ENCODE data around the gene C6orf89.

Gene C6orf89

DNA sequence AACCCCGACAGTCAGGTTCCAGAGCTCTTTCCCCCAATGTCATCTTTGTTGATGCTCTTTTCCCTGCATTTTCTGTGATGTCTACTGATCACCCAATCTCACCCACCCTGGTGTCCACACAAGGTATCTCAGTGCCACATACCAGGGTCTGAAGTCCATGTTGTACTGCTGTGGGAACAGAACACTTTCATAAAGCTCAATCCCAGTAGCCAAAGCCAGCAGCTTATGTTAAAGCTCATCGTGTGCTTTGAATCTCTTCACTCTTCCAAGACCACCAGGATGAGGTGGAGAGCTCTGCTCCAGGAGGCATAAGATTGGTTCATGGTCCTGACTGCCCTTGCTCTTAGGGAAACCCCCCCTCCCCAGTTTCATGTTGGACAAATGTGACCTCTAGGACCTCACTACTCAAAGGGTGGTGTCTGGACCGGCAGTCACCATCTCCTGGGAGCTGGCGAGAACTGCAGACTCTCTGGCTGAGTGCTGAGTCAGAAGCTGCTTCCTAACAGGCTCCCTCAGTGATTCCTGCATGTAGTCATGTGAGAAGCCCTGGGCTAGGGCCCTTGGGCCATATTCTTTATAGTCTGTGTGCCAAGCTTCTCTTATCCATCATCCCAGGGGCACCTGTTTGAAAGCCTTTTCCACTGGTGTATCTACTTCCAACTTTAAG, 33.1 kb upstream of the C6orf89 start:
- DNase-seq = no peak

DNA sequence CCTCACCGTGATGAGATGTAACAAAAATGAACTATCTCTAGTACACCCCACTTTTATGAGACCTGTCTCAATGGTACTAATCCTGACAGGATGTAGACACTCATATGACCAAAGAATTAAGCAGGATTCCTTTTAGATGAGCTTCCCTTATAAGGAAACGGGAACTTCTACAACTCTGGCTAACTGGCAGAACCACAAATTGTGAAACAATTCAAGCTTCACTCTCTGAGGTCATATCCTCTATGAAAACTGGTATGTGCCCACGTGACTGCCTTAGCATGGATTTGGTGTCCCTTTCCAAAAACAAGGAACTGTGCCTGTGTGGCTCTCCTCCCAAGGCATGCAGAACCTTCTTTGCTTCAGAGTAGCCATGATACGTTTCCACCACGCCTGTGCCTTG, 32.4 kb upstream of the C6orf89 start:
- no peak for DNase-seq

GRCh38 chr6:36855750-36856149, 30.0 kb upstream of the C6orf89 start:
- DNase-seq = no peak

GRCh38 chr6:36856277-36856676, 29.5 kb upstream of the C6orf89 start:
- no peak for DNase-seq

- no peak for DNase-seq
These were observed 28.4 kb upstream of the C6orf89 start for GRCh38 chr6:36857325-36857724.

GRCh38 chr6:36858407-36858981, 27.3 kb upstream of the C6orf89 start:
- no peak for DNase-seq

DNA sequence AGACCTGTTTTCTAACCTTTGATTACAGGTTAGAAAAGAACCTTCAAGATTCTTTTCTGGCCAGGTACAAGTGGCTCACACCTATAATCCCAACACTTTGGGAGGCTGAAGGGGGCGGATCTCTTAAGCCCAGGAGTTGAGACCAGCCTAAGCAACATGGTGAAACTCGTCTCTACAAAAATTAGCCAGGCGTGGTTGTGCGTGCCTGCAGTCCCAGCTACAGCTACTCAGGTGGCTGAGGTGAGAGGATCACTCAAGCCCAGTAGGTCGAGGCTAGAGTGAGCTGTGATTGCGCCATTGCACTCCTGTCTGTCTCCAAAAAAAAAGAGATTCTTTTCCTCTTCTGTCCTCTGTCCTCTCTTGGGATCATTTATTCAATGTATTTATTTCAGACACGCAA, 25.6 kb upstream of the C6orf89 start:
- DNase-seq = no peak

- DNase-seq = no peak
These were observed 23.4 kb upstream of the C6orf89 start for GRCh38 chr6:36862164-36862847.

DNA sequence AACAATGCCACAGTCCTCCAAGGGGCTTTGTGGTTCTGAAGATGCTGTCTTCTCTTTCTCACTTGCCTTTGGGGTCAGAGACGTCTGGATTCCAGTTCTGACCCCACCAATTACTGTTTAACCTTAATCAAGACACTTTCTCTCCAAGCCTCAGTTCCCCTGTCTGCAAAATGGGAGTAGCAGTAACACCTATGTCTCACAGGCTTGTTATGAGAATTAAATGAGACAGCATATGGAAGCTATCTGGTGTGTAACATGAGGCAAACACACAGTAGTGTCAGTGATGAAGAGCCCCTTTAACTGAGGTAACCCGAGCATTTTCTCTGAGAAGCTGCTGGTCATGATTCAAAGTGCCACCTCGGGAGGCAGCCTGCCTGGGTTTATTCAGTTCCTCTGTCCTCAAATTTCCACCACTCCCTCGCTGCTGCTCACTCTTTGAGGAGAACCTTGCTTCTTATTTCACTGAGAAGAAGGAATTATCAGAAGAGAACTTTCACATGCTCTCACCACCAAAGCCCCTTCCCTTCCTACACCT, 22.8 kb upstream of the C6orf89 start:
- DNase-seq = no peak

DNA sequence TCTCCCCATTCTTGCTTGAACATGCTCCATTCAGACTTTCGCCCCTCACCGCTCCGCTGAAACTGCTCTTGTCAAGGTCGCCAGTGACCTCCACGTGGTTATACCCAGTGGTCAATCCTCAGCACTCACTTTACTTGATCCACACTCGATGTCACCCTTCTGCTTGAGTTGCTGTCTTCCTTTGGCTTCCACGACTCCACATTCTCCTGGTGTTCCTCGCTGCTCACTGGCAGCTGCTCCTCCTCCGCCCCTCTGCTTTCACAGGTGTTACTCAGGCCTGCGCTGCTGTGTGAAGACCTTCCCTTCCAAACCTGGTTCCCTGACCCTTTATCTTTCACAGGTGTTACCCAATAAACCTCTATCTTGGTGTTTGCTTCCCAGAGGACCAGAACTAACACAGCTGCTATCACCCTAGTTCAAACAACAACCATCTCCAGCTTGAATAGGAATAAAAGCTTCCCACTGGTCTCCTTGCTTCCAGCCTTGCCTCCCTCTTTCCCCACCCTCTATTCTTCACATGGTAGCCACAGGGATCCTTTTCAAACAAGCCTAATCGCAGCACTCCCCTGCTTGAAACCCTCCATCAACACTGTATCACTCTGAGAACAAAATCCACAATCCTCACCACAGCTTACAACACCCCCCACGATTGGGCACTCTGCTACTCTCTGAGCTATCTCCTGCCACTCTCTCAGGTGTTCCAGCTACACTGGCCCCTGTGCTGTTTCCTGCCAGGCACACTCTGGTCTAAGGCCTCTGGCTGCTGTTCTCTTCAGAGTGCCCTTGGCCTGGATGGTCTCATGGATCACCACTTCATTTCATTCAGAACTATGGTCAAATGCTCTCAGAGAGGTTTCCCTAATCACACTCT, 21.8 kb upstream of the C6orf89 start:
- no peak for DNase-seq

DNA sequence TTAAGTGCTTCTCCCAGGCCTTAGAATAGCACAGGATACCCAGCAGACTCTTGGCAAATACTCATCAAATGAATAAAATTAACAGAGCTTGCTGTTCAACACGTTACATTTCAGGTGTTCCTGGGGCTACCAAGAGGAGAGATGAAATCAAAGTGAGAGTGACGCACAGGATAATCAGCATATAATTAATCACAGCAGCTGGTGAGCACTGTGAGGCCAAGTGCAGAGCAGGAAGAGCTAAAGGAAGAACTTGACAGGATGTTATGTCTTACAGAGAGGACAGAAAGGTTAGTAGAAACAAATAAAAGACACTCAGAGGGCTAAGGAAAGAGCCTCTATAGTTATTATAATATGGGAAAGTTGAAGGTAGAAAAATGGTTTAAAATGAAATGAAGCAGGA, 19.9 kb upstream of the C6orf89 start:
- no peak for DNase-seq

- no peak for DNase-seq
These were observed 18.1 kb upstream of the C6orf89 start for GRCh38 chr6:36867471-36868224.

DNA sequence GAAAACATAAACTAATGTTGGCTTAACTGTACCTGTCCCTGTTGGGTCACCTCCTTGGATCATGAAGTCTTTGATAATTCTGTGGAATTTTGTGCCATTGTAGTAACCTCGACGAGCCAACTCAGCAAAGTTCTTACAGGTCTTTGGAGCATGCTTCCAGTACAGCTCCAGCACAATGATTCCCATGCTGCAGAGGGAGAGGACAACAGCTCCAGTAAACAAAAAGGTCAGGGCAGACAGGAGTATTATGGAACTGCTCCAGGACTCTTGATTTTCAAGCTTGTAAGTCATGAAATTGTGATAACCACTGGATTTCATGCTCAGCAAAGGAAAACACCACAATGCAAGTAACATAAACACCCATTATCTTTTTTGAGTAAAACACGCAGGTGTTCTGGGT, 14.1 kb upstream of the C6orf89 start:
- DNase-seq = no peak

- no peak for DNase-seq
These were observed 12.6 kb upstream of the C6orf89 start for GRCh38 chr6:36873115-36873514.

DNA sequence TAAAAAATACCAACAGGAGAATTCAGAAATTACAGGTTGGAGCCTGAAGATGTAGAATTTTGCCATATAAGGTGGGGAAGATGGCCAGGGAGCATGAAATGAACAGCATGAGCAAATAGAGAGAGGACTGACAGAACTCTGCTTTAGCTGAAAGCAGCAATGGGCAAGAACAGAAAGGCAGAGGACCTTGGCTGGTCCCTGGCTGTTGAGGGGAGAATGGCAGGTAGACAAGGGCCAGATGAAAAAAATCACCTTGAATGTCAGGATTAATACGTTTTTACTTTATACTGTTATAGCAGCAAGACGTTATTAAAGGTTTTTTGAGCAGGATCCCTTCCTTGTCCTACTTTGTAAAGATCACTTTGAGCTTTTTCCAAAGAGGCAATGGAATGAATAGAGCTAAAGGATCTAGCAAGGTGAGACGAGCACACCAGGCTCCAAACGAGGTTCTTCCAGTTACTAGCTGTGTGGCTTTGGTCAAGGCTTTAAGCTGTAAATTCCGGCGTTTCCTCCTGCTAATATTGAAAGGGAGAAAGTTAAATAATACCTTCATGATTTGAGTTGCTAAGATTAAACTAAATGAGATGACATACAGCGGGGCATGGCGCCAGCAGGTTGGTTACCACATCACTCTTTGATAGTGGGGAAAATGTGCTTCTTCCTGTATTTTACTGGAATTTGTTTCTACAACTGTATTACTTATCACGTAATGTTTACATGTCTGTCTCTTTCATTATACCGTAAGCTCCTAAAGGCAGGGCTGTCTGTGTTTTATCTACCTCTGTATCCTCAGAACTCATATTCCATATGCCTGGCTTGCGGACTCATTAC, 11.9 kb upstream of the C6orf89 start:
- no peak for DNase-seq

DNA sequence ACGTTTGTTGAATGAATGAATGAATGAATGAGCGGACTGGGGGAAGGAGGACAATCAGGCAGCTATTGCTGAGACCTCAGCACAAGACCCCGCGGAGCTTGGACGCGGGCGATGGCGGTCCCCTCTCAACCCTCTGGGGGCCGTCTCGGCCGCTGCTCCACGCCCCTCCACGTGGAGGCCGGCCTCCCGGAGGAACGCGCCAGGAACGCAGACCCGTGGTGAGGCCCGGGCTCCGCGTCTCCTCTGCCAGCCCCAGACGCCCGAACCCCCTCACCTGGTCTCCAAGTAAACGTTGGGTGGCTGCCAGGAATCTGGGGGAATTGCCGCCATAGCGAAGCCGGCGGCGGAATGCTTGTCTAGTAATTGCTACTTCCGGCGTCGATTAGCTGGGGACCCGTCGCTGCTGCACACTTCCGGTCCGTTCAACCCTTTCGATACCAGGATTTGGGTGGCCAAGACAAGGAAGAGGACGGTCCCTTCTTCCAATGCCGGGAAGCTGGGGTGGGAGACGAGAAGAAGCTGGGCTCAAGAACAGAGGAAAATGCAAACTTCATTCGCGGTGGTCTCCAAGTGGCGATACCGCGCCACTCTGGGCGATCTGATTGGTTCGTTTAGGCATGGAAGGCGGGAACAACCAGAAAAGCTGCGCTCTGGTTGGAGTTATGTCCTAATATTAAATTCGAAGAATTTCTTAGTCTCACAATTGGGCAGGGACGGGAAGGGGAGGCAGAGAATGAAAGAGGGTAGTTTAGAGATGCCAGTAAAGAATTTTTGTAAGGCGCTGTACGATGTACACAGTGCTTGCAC, 11.1 kb upstream of the C6orf89 start, which contains the start of gene PPIL1:
PPIL1 (minus strand) TSS at position 361 of the 807 bp plus-strand sequence; CDS start at position 330, 31 bp downstream.
- peak; percentile 93 for DNase-seq

- no peak for DNase-seq
These were observed 10.5 kb upstream of the C6orf89 start for GRCh38 chr6:36875250-36875633.

GRCh38 chr6:36884610-36885009, 1.1 kb upstream of the C6orf89 start:
- DNase-seq = no peak

GRCh38 chr6:36886950-36887618, 1.3 kb downstream of the C6orf89 start:
- no peak for DNase-seq

GRCh38 chr6:36888115-36888643, 2.4 kb downstream of the C6orf89 start:
- no peak for DNase-seq
